B cell (primary cell): ENCODE measurements around the gene PRAC2. TPM values are rescaled to one million over a fixed set of nuclear protein-coding genes. Genes with fewer than 3 reads are reported as not detected.

Experiments
- ATAC-seq: fragments of 200-7000 bp; cut with Tn5 transposase; one replicate; pipeline ENCODE4 v1.10.0; 2021; ENCODE audit warnings: low read depth, mild to moderate bottlenecking, moderate number of reproducible peaks, moderate library complexity
- CTCF ChIA-PET: fragments of 350-600 bp; sonication (Branson Sonifier 250); formaldehyde crosslinking; loops from one replicate; lab custom pipeline; 2021; ENCODE audit warnings: antibody characterized with exemption, inconsistent platforms; lab: Charles Lee
- POLR2A ChIA-PET: fragments of 350-600 bp; sonication (Branson Sonifier 250); formaldehyde crosslinking; loops from one replicate; lab custom pipeline; 2021; ENCODE audit warnings: antibody characterized with exemption; lab: Charles Lee
- DNase-seq: peaks from one replicate; pipeline ENCODE4 v3.0.0; 2013
- H2AFZ ChIP-seq: 2 replicates; pipeline ENCODE4 v1.6.1; 2012; ENCODE audit warnings: mild to moderate bottlenecking, low read depth, low read length; ENCODE audit not compliant: insufficient read depth, poor library complexity, severe bottlenecking
- H3K27ac ChIP-seq, 2 donors: 1 replicate in 1 of 2; 2 replicates in 1 of 2; pipeline ENCODE4 v1.5.1; 2012 to 2013; ENCODE audit warnings: low read length in 2 of 2, mild to moderate bottlenecking in 2 of 2, moderate library complexity in 1 of 2
- H3K27me3 ChIP-seq, 4 experiments: fragments of 200-600 bp in 1 of 4; sonication (generic) in 1 of 4; replicated peaks in 1 of 4; 1 replicate in 2 of 4; 2 replicates in 2 of 4; pipeline versions ENCODE4 v1.6.1 to v1.7.0; 2013 to 2016; ENCODE audit warnings: low read length in 3 of 4, mild to moderate bottlenecking in 2 of 4, mixed read lengths in 1 of 4, moderate library complexity in 1 of 4; ENCODE audit not compliant: insufficient read depth in 4 of 4, control insufficient read depth in 3 of 4; ENCODE audit errors: control extremely low read depth in 1 of 4
- H3K36me3 ChIP-seq, 2 experiments: replicated peaks in 1 of 2; 1 replicate in 1 of 2; 2 replicates in 1 of 2; pipeline versions ENCODE4 v1.6.1 to v1.7.1; 2013; ENCODE audit warnings: low read length in 1 of 2; ENCODE audit not compliant: insufficient read depth in 2 of 2, control insufficient read depth in 1 of 2; ENCODE audit errors: control extremely low read depth in 1 of 2, extremely low read depth in 1 of 2
- H3K4me1 ChIP-seq, 2 donors: fragments of 200-600 bp in 1 of 2; sonication (generic) in 1 of 2; 1 replicate in 1 of 2; 2 replicates in 1 of 2; pipeline versions ENCODE4 v1.5.1 to v1.6.1; 2013 to 2017; ENCODE audit warnings: low read length in 2 of 2; ENCODE audit not compliant: control insufficient read depth in 2 of 2, insufficient read depth in 2 of 2
- H3K4me2 ChIP-seq: replicated peaks from 2 replicates; pipeline ENCODE3; 2012; ENCODE audit warnings: mild to moderate bottlenecking, low read depth, low read length; ENCODE audit not compliant: poor library complexity, severe bottlenecking
- H3K4me3 ChIP-seq, 5 experiments: fragments of 200-600 bp in 1 of 5; sonication (generic) in 1 of 5; 1 replicate in 3 of 5; 2 replicates in 2 of 5; pipeline versions ENCODE4 v1.5.1 to v1.7.0; 2011 to 2016; ENCODE audit warnings: low read length in 4 of 5, mild to moderate bottlenecking in 4 of 5, low read depth in 2 of 5, control low read depth in 1 of 5, moderate library complexity in 1 of 5; ENCODE audit not compliant: insufficient read depth in 1 of 5; ENCODE audit errors: control extremely low read depth in 1 of 5, extremely low read depth in 1 of 5
- H3K79me2 ChIP-seq: fragments of 200-600 bp; sonication (generic); one replicate; pipeline ENCODE4 v1.6.0; 2016; ENCODE audit warnings: low read length; ENCODE audit not compliant: control insufficient read depth, insufficient read depth
- H3K9ac ChIP-seq: fragments of 200-600 bp; sonication (generic); 2 replicates; pipeline ENCODE4 v1.6.1; 2017; ENCODE audit warnings: mild to moderate bottlenecking, low read length, moderate library complexity
- H3K9me3 ChIP-seq, 3 donors: one replicate each; pipeline versions ENCODE4 v1.6.1 to v1.7.1; 2013; ENCODE audit warnings: low read length in 2 of 3; ENCODE audit not compliant: control insufficient read depth in 2 of 3, insufficient read depth in 1 of 3; ENCODE audit errors: control extremely low read depth in 1 of 3
- H4K20me1 ChIP-seq: 2 replicates; pipeline ENCODE4 v1.6.0; 2012; ENCODE audit warnings: mild to moderate bottlenecking, low read length; ENCODE audit not compliant: insufficient read depth, control insufficient read depth, poor library complexity, severe bottlenecking
- H3K27ac Mint-ChIP-seq: one replicate; pipeline ENCODE4 v1.8.0; 2021; ENCODE audit warnings: mixed read lengths
- H3K27me3 Mint-ChIP-seq: one replicate; pipeline ENCODE4 v1.8.0; 2021; ENCODE audit warnings: mixed read lengths
- H3K4me1 Mint-ChIP-seq: one replicate; pipeline ENCODE4 v1.8.0; 2021; ENCODE audit warnings: mixed read lengths
- H3K4me3 Mint-ChIP-seq: one replicate; pipeline ENCODE4 v1.8.0; 2021; ENCODE audit warnings: mixed read lengths
- H3K9me3 Mint-ChIP-seq: one replicate; pipeline ENCODE4 v1.8.0; 2022; ENCODE audit warnings: mixed read lengths; ENCODE audit not compliant: insufficient read depth
- EZH2 ChIP-seq: IDR thresholded peaks from 2 replicates; pipeline ENCODE4 v1.6.1; 2012; ENCODE audit warnings: borderline replicate concordance, low read depth, mild to moderate bottlenecking, moderate library complexity, low read length; ENCODE audit not compliant: insufficient read depth, poor library complexity, severe bottlenecking
- WGBS: methylation state at CpG from one replicate; pipeline ENCODE4 v1.1.5; 2013; ENCODE audit warnings: missing lambda C conversion rate; ENCODE audit not compliant: insufficient coverage; 5-methylcytosine and 5-hydroxymethylcytosine counted together
- intact Hi-C: fragments of 100-400 bp; cut with micrococcal nuclease; formaldehyde crosslinking; loops from one replicate; pipeline ENCODE4 v1.10.0; 2022
- polyA plus RNA-seq: library from polyadenylated mRNA; depleted of rRNA; stranded (reverse); fragments of >200 nt; gene quantifications from 2 replicates; pipeline ENCODE4 v1.2.3, GENCODE V29; 2012
- total RNA-seq, 2 donors: library from RNA; stranded (reverse); fragments of 120-200 nt in 1 of 2; gene quantifications; 1 replicate in 1 of 2; 2 replicates in 1 of 2; pipeline versions ENCODE4 v1.2.3 to v1.2.4, GENCODE V29; 2013 to 2022
- TF ChIP-seq, protein P1 (sequence below): fragments of 200-600 bp; IDR thresholded peaks from one replicate; pipeline ENCODE4 v1.8.0; 2022; ENCODE audit warnings: antibody characterized with exemption, mild to moderate bottlenecking

Gene PRAC2
- total and polyA plus RNA-seq, 2 donors (not counting 1 experiment from before 2014, with no cell fraction given) = not detected

- Histone ChIP-seq H3K4me2 (peak overlapping the region; percentile 57), H3K27ac (no peak overlapping the region), H3K4me1 (peaks cover 37 to 48% of the 10 kb centered on the region in 2 donors), H4K20me1 (no peaks in the 10 kb centered on the region), H3K36me3 (no peaks in the 10 kb centered on the region), H3K79me2 (no peaks in the 10 kb centered on the region), H2AFZ (no peak overlapping the region), H3K9me3 (peaks cover 2 to 67% (median 13%) of the 10 kb centered on the region in 3 donors), H3K27me3 (peaks cover 0 to 89% (median 80%) of the 10 kb centered on the region in 4 experiments), H3K9ac (no peak overlapping the region), H3K4me3 (no peak overlapping the region)
- no peaks in the 10 kb centered on the region for H3K9me3 Mint-ChIP-seq
- no peak for DNase-seq
- TF ChIP-seq, protein P1, sequence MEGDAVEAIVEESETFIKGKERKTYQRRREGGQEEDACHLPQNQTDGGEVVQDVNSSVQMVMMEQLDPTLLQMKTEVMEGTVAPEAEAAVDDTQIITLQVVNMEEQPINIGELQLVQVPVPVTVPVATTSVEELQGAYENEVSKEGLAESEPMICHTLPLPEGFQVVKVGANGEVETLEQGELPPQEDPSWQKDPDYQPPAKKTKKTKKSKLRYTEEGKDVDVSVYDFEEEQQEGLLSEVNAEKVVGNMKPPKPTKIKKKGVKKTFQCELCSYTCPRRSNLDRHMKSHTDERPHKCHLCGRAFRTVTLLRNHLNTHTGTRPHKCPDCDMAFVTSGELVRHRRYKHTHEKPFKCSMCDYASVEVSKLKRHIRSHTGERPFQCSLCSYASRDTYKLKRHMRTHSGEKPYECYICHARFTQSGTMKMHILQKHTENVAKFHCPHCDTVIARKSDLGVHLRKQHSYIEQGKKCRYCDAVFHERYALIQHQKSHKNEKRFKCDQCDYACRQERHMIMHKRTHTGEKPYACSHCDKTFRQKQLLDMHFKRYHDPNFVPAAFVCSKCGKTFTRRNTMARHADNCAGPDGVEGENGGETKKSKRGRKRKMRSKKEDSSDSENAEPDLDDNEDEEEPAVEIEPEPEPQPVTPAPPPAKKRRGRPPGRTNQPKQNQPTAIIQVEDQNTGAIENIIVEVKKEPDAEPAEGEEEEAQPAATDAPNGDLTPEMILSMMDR = no peak
- H3K4me3 Mint-ChIP-seq = peak overlapping the region; percentile 29
- no peak overlapping the region for H3K27ac Mint-ChIP-seq
- peaks cover 70% of the 10 kb centered on the region for H3K27me3 Mint-ChIP-seq
- WGBS = 15% methylated on average over 23 of the region's 37 CpGs
- ChIA-PET POLR2A (no interaction called here), CTCF (interaction anchor here (0.9 to 1.2 kb wide), 2 partner anchors 16 to 41 kb away, joined by 3 to 4 read pairs; no protein-coding TSS in a partner anchor)
- intact Hi-C loops = loop anchor here (10.0 kb wide), 1 partner anchor 275 kb away; the partner anchor contains the start of gene IGF2BP1
- no peak for ATAC-seq
- peaks cover 31% of the 10 kb centered on the region for H3K4me1 Mint-ChIP-seq
Observed at GRCh38 chr17:48719642-48720265, 3.2 kb upstream of the PRAC2 start.

- ChIA-PET CTCF (interaction anchor here (0.9 to 1.8 kb wide), 2 partner anchors 16 to 159 kb away, joined by 3 to 5 read pairs; no protein-coding TSS in a partner anchor), POLR2A (no interaction called here)
- DNase-seq (peak; percentile 14), ATAC-seq (no peak)
- Histone ChIP-seq H3K36me3 (no peaks in the 10 kb centered on the region), H3K9ac (no peak overlapping the region), H3K79me2 (no peaks in the 10 kb centered on the region), H3K9me3 (peaks cover 2 to 73% (median 13%) of the 10 kb centered on the region in 3 donors), H3K27me3 (peaks cover 0 to 95% (median 85%) of the 10 kb centered on the region in 4 experiments), H3K4me1 (peaks cover 44 to 55% of the 10 kb centered on the region in 2 donors), H2AFZ (no peak overlapping the region), H3K4me2 (no peak overlapping the region), H4K20me1 (no peaks in the 10 kb centered on the region), H3K27ac (no peak overlapping the region), H3K4me3 (no peak overlapping the region)
- no peaks in the 10 kb centered on the region for H3K9me3 Mint-ChIP-seq
- H3K4me1 Mint-ChIP-seq = peaks cover 36% of the 10 kb centered on the region
- H3K27me3 Mint-ChIP-seq = peaks cover 74% of the 10 kb centered on the region
- 21% methylated on average over 7 of the region's 11 CpGs for WGBS
- peak overlapping the region; percentile 59 for H3K27ac Mint-ChIP-seq
- intact Hi-C loops = loop anchor here (10.0 kb wide), 1 partner anchor 274 kb away; the partner anchor contains the start of gene IGF2BP1
- TF ChIP-seq, protein P1 = no peak
- TF ChIP-seq EZH2 = no peak
- peak overlapping the region; percentile 24 for H3K4me3 Mint-ChIP-seq
Observed at GRCh38 chr17:48720266-48721008, 2.5 kb upstream of the PRAC2 start.
